Astrocyte (in vitro differentiated cells and primary cell): ENCODE measurements around the gene EXOC6B. TPM values are rescaled to one million over a fixed set of nuclear protein-coding genes. Genes with fewer than 3 reads are reported as not detected.

Source experiments
- DNase-seq: peaks from one replicate; pipeline ENCODE4 v3.0.0-alpha.2; 2010; ENCODE audit warnings: low read depth
- FAIRE-seq: peaks from 2 replicates; lab custom pipeline; 2011; peaks lifted over from hg19 to GRCh38; lab: Jason Lieb, UNC
- H2AFZ ChIP-seq: 2 replicates; pipeline ENCODE4 v1.6.0; 2012; ENCODE audit warnings: low read depth, low read length, inconsistent platforms
- H3K27ac ChIP-seq: 2 replicates; pipeline ENCODE4 v1.5.1; 2011; ENCODE audit warnings: low read depth, low read length, inconsistent platforms
- H3K27me3 ChIP-seq: 2 replicates; pipeline ENCODE4 v1.6.0; 2011; ENCODE audit warnings: low read length, inconsistent platforms; ENCODE audit not compliant: insufficient read depth
- H3K36me3 ChIP-seq: 2 replicates; pipeline ENCODE4 v1.5.1; 2011; ENCODE audit warnings: low read length, inconsistent platforms; ENCODE audit not compliant: insufficient read depth
- H3K4me1 ChIP-seq: 2 replicates; pipeline ENCODE4 v1.5.1; 2011; ENCODE audit warnings: low read length, inconsistent platforms; ENCODE audit not compliant: insufficient read depth
- H3K4me2 ChIP-seq: 2 replicates; pipeline ENCODE4 v1.6.0; 2012; ENCODE audit warnings: low read length, inconsistent platforms
- H3K4me3 ChIP-seq: 2 replicates; pipeline ENCODE4 v1.5.1; 2011; ENCODE audit warnings: low read depth, mild to moderate bottlenecking, low read length, inconsistent platforms; ENCODE audit not compliant: insufficient read depth
- H3K79me2 ChIP-seq: 2 replicates; pipeline ENCODE4 v1.6.0; 2012; ENCODE audit warnings: mild to moderate bottlenecking, low read length, inconsistent platforms; ENCODE audit not compliant: insufficient read depth
- H3K9ac ChIP-seq: 2 replicates; pipeline ENCODE4 v1.6.0; 2012; ENCODE audit warnings: mild to moderate bottlenecking, low read length, inconsistent platforms
- H3K9me3 ChIP-seq: 2 replicates; pipeline ENCODE4 v1.5.1; 2012; ENCODE audit warnings: low read depth, mild to moderate bottlenecking, low read length, inconsistent platforms; ENCODE audit not compliant: insufficient read depth
- H4K20me1 ChIP-seq: 2 replicates; pipeline ENCODE4 v1.6.0; 2012; ENCODE audit warnings: low read length, inconsistent platforms; ENCODE audit not compliant: insufficient read depth
- H3K27ac Mint-ChIP-seq: one replicate; pipeline ENCODE4 v1.8.0; 2021; ENCODE audit warnings: mild to moderate bottlenecking, mixed read lengths; ENCODE audit not compliant: unreplicated experiment
- H3K27me3 Mint-ChIP-seq: one replicate; pipeline ENCODE4 v1.8.0; 2021; ENCODE audit warnings: low read depth, mixed read lengths; ENCODE audit not compliant: unreplicated experiment
- H3K36me3 Mint-ChIP-seq: one replicate; pipeline ENCODE4 v1.8.0; 2021; ENCODE audit warnings: low read depth, mixed read lengths; ENCODE audit not compliant: unreplicated experiment
- H3K4me1 Mint-ChIP-seq: one replicate; pipeline ENCODE4 v1.8.0; 2021; ENCODE audit warnings: low read depth, mixed read lengths; ENCODE audit not compliant: unreplicated experiment
- H3K4me3 Mint-ChIP-seq: one replicate; pipeline ENCODE4 v1.8.0; 2021; ENCODE audit warnings: mild to moderate bottlenecking, moderate library complexity, mixed read lengths; ENCODE audit not compliant: unreplicated experiment
- H3K9me3 Mint-ChIP-seq: one replicate; pipeline ENCODE4 v1.8.0; 2021; ENCODE audit warnings: mild to moderate bottlenecking, mixed read lengths; ENCODE audit not compliant: unreplicated experiment
- EZH2 ChIP-seq: IDR thresholded peaks from 2 replicates; pipeline ENCODE4 v1.6.1; 2012; ENCODE audit warnings: mild to moderate bottlenecking, low read length, inconsistent platforms; ENCODE audit not compliant: insufficient read depth
- total RNA-seq: library from RNA; stranded (reverse); gene quantifications from 2 replicates; pipeline ENCODE4 v1.2.1, GENCODE V29; 2021
- TF ChIP-seq, protein P1 (sequence below): IDR thresholded peaks from 2 replicates; pipeline ENCODE4 v1.5.1; 2011; ENCODE audit warnings: low read depth, mild to moderate bottlenecking, inconsistent platforms, low read length, moderate library complexity; ENCODE audit not compliant: insufficient read depth

The EXOC6B gene
- total RNA-seq, 1 donor from 2014 or later: 31.8 TPM

DNA sequence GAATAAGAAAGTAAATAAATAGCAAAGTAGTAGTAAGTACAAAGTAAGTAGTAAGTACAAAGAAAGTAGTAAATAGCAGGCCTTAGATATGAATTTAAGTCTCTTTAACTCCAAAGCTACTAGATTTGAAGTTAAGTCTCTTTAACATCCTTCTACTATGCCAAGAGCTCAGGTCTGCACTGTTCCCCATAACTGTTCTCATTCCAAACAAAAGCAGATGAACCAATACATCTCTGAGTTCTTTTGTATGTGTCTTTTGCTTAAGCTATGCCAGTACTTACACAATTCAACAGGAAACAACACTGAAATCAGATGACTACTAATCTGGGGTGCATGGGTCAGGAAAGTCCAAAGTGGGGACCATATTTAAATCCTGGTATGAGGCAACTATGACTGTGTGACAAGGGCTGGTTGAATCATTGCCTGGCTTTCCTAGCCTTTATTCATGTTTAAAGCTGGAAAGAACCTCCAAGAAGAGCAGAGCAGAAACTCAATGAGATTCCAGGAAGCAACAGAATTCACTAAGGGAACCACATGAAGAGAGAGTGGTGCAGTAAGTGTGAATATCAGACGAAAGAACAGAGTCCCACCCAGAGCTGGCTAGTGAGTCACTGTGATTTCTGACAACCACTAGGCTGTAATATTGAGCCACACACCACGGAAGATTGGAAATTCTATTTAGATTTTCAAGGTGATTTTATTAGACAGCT is 627.1 kb downstream of the EXOC6B start:
- H3K27ac ChIP-seq: no peak overlapping the region
- H3K4me2 ChIP-seq: peak overlapping the region; percentile 6
- H3K27me3 ChIP-seq: no peaks in the 10 kb centered on the region
- no peaks in the 10 kb centered on the region for H3K9me3 ChIP-seq
- no peaks in the 10 kb centered on the region for H3K79me2 ChIP-seq
- no peaks in the 10 kb centered on the region for H3K9me3 Mint-ChIP-seq
- peak overlapping the region; percentile 27 for H3K27ac Mint-ChIP-seq
- H3K36me3 ChIP-seq: no peaks in the 10 kb centered on the region
- peaks cover 12% of the 10 kb centered on the region for H3K4me1 Mint-ChIP-seq
- no peaks in the 10 kb centered on the region for H3K27me3 Mint-ChIP-seq
- H3K9ac ChIP-seq: no peak overlapping the region
- TF ChIP-seq, protein P1, sequence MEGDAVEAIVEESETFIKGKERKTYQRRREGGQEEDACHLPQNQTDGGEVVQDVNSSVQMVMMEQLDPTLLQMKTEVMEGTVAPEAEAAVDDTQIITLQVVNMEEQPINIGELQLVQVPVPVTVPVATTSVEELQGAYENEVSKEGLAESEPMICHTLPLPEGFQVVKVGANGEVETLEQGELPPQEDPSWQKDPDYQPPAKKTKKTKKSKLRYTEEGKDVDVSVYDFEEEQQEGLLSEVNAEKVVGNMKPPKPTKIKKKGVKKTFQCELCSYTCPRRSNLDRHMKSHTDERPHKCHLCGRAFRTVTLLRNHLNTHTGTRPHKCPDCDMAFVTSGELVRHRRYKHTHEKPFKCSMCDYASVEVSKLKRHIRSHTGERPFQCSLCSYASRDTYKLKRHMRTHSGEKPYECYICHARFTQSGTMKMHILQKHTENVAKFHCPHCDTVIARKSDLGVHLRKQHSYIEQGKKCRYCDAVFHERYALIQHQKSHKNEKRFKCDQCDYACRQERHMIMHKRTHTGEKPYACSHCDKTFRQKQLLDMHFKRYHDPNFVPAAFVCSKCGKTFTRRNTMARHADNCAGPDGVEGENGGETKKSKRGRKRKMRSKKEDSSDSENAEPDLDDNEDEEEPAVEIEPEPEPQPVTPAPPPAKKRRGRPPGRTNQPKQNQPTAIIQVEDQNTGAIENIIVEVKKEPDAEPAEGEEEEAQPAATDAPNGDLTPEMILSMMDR: peak; percentile 29
- TF ChIP-seq EZH2: no peak
- H3K36me3 Mint-ChIP-seq: no peaks in the 10 kb centered on the region
- no peak overlapping the region for H3K4me3 Mint-ChIP-seq
- H3K4me1 ChIP-seq: peaks cover 4% of the 10 kb centered on the region
- FAIRE-seq: peak; percentile 76
- DNase-seq: peak; percentile 59
- H2AFZ ChIP-seq: no peak overlapping the region
- H3K4me3 ChIP-seq: no peak overlapping the region
- no peaks in the 10 kb centered on the region for H4K20me1 ChIP-seq

DNA sequence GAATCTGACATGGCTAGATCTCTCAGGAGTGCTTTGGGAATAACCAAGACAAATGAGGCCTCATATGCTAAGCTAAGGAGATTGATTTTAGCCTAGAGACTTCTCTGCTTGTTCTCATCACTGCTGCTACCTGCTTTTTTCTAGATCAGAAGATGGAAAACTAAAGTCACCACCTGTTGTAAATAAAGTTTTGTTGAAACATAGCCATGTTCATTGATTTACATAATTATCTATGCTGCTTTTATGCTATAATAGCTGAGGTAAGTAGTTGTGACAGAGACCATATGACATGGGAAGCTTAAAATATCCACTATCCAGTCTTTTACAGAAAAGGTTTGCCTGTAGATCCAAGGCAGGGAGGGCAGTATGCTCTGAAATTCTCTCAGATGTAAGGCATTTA is 632.1 kb downstream of the EXOC6B start:
- DNase-seq: no peak
- H3K4me3 ChIP-seq: no peak overlapping the region

More for the DNA sequence above, 632.1 kb downstream of the EXOC6B start:
- Histone ChIP-seq H3K9ac (no peak overlapping the region), H4K20me1 (no peaks in the 10 kb centered on the region), H3K27me3 (no peaks in the 10 kb centered on the region), H3K27ac (no peak overlapping the region), H3K4me1 (no peaks in the 10 kb centered on the region), H2AFZ (no peak overlapping the region), H3K36me3 (no peaks in the 10 kb centered on the region), H3K79me2 (no peaks in the 10 kb centered on the region), H3K4me2 (no peak overlapping the region), H3K9me3 (no peaks in the 10 kb centered on the region)
- Mint-ChIP-seq H3K4me1 (peaks cover 2% of the 10 kb centered on the region), H3K9me3 (no peaks in the 10 kb centered on the region), H3K27me3 (no peaks in the 10 kb centered on the region), H3K27ac (no peak overlapping the region), H3K36me3 (peaks cover 5% of the 10 kb centered on the region), H3K4me3 (no peak overlapping the region)
- peak; percentile 23 for FAIRE-seq
- TF ChIP-seq EZH2: no peak
- TF ChIP-seq, protein P1: no peak
